A673 (cell line): ENCODE measurements around the gene CRTAP. TPM values are rescaled to one million over a fixed set of nuclear protein-coding genes. Genes with fewer than 3 reads are reported as not detected.

ENCODE experiments used
- BruUV-seq: library from RNA; stranded (reverse); fragments of 400-500 nt; replicated peaks from 2 replicates; lab custom pipeline; 2021; lab: Mats Ljungman, UMichigan
- CTCF ChIA-PET: fragments of 300-600 bp; sonication (Branson Sonifier 250); formaldehyde crosslinking; loops from one replicate; lab custom pipeline; 2022; ENCODE audit warnings: antibody characterized with exemption; lab: Charles Lee
- POLR2A ChIA-PET: fragments of 300-600 bp; sonication (Branson Sonifier 250); formaldehyde crosslinking; loops from one replicate; lab custom pipeline; 2022; ENCODE audit warnings: antibody characterized with exemption; ENCODE audit not compliant: low non-redundant PET; lab: Charles Lee
- DNase-seq: peaks from one replicate; pipeline ENCODE4 v3.0.0-alpha.2; 2015; ENCODE audit warnings: low spot score
- H3K27ac ChIP-seq: fragments of 200-600 bp; sonication (generic); 2 replicates; pipeline ENCODE4 v1.5.1; 2016; ENCODE audit warnings: mixed run types, low read depth, mild to moderate bottlenecking, mixed read lengths, antibody characterized with exemption, low read length; ENCODE audit not compliant: poor library complexity, severe bottlenecking
- H3K27me3 ChIP-seq: fragments of 200-600 bp; sonication (generic); replicated peaks from 2 replicates; pipeline ENCODE4 v1.6.1; 2017; ENCODE audit warnings: mixed run types, low read depth, mild to moderate bottlenecking, mixed read lengths, antibody characterized with exemption, low read length; ENCODE audit not compliant: insufficient read depth, poor library complexity
- H3K36me3 ChIP-seq: fragments of 200-600 bp; sonication (generic); 2 replicates; pipeline ENCODE4 v1.6.1; 2016; ENCODE audit warnings: mixed run types, mild to moderate bottlenecking, mixed read lengths, antibody characterized with exemption, low read length; ENCODE audit not compliant: insufficient read depth, poor library complexity, severe bottlenecking
- H3K4me1 ChIP-seq: fragments of 200-600 bp; sonication (generic); 2 replicates; pipeline ENCODE4 v1.6.1; 2017; ENCODE audit warnings: mixed run types, mild to moderate bottlenecking, mixed read lengths, antibody characterized with exemption, low read length; ENCODE audit not compliant: insufficient read depth, poor library complexity, severe bottlenecking
- H3K4me3 ChIP-seq: fragments of 200-600 bp; sonication (generic); 2 replicates; pipeline ENCODE4 v1.5.1; 2016; ENCODE audit warnings: low read depth, mixed run types, mild to moderate bottlenecking, mixed read lengths, low read length; ENCODE audit not compliant: poor library complexity, severe bottlenecking
- H3K9me3 ChIP-seq: fragments of 200-600 bp; sonication (generic); 2 replicates; pipeline ENCODE4 v1.6.1; 2016; ENCODE audit warnings: mixed run types, low read depth, mild to moderate bottlenecking, mixed read lengths, antibody characterized with exemption, low read length; ENCODE audit not compliant: poor library complexity, severe bottlenecking
- CTCF ChIP-seq: fragments of 300-800, 200-600 bp; sonication (generic); conservative IDR thresholded peaks from 2 replicates; pipeline ENCODE4 v1.5.1; 2017; ENCODE audit warnings: low read depth, mild to moderate bottlenecking, antibody characterized with exemption, low read length, moderate library complexity, mixed read lengths
- intact Hi-C: fragments of 100-400 bp; cut with micrococcal nuclease; formaldehyde crosslinking; loops from one replicate; pipeline ENCODE4 v1.10.0; 2022; ENCODE audit not compliant: unreplicated experiment
- total RNA-seq: library from RNA; stranded (reverse); gene quantifications from 2 replicates; pipeline ENCODE4 v1.2.3, GENCODE V29; 2021

CRTAP gene
- total RNA-seq, 1 experiment from 2014 or later: 114 TPM

GRCh38 chr3:33145221-33145900 is 31.5 kb downstream of the CRTAP start:
- ChIA-PET CTCF (interaction anchor here (0.7 kb wide), 1 partner anchor 642 kb away, joined by 3 read pairs; no protein-coding TSS in a partner anchor), POLR2A (no interaction called here)
- TF ChIP-seq CTCF: no peak
- Histone ChIP-seq H3K27me3 (no peaks in the 10 kb centered on the region), H3K4me1 (no peaks in the 10 kb centered on the region), H3K9me3 (no peaks in the 10 kb centered on the region), H3K4me3 (no peak overlapping the region), H3K27ac (no peak overlapping the region), H3K36me3 (peaks cover 8% of the 10 kb centered on the region)
- no TSS peak for BruUV-seq
- DNase-seq: no peak
- intact Hi-C loops: no loop called here

- no peak for DNase-seq
- H3K9me3 ChIP-seq: no peaks in the 10 kb centered on the region
- H3K36me3 ChIP-seq: peaks cover 8% of the 10 kb centered on the region
- CTCF ChIA-PET: interaction anchor here (1.1 kb wide), 1 partner anchor 227 kb away, joined by 3 read pairs; no protein-coding TSS in a partner anchor
- H3K27ac ChIP-seq: no peak overlapping the region
- no peaks in the 10 kb centered on the region for H3K4me1 ChIP-seq
- no TSS peak for BruUV-seq
- POLR2A ChIA-PET: no interaction called here
- intact Hi-C loops: no loop called here
- H3K4me3 ChIP-seq: no peak overlapping the region
- no peaks in the 10 kb centered on the region for H3K27me3 ChIP-seq
- no peak for TF ChIP-seq CTCF
These were observed 32.2 kb downstream of the CRTAP start for GRCh38 chr3:33145901-33146580.

GRCh38 chr3:33146791-33147445 is 33.1 kb downstream of the CRTAP start:
- intact Hi-C loops: no loop called here
- Histone ChIP-seq H3K27ac (no peak overlapping the region), H3K4me1 (no peaks in the 10 kb centered on the region), H3K9me3 (no peaks in the 10 kb centered on the region), H3K27me3 (no peaks in the 10 kb centered on the region), H3K36me3 (peaks cover 7% of the 10 kb centered on the region), H3K4me3 (no peak overlapping the region)
- no TSS peak for BruUV-seq
- CTCF ChIA-PET: interaction anchor here (1.1 kb wide), 1 partner anchor 226 kb away, joined by 3 read pairs; no protein-coding TSS in a partner anchor
- DNase-seq: peak; percentile 10
- no peak for TF ChIP-seq CTCF
- POLR2A ChIA-PET: no interaction called here
